Neural cell (in vitro differentiated cells): ENCODE results near the gene SLC30A9. TPM values are rescaled to one million over a fixed set of nuclear protein-coding genes. Genes with fewer than 3 reads are reported as not detected.

ENCODE experiments used
- H2AFZ ChIP-seq: fragments of 200-600, 300-800 bp; sonication (generic), shearing (Covaris generic); 2 replicates; pipeline ENCODE4 v1.6.0; 2014; ENCODE audit warnings: low read depth, mild to moderate bottlenecking, antibody characterized with exemption, low read length, moderate library complexity
- H3F3A ChIP-seq: fragments of 200-600 bp; shearing (Covaris generic); 2 replicates; pipeline ENCODE4 v1.6.1; 2016; ENCODE audit warnings: mild to moderate bottlenecking, moderate library complexity, mixed read lengths, antibody characterized with exemption, low read length; ENCODE audit not compliant: insufficient read depth, poor library complexity, severe bottlenecking
- H3K27ac ChIP-seq: fragments of 200-600, 300-800 bp; sonication (generic), shearing (Covaris generic); 2 replicates; pipeline ENCODE4 v1.5.1; 2014; ENCODE audit warnings: mild to moderate bottlenecking, low read length, moderate library complexity
- H3K27me3 ChIP-seq: fragments of 300-800, 200-600 bp; sonication (generic), shearing (Covaris generic); 2 replicates; pipeline ENCODE4 v1.6.0; 2014; ENCODE audit warnings: mild to moderate bottlenecking, low read depth, low read length, moderate library complexity; ENCODE audit not compliant: insufficient read depth
- H3K36me3 ChIP-seq: fragments of 300-800, 200-600 bp; sonication (generic), shearing (Covaris generic); 2 replicates; pipeline ENCODE4 v1.5.1; 2014; ENCODE audit warnings: mild to moderate bottlenecking, antibody characterized with exemption, low read length, moderate library complexity; ENCODE audit not compliant: insufficient read depth
- H3K4me2 ChIP-seq: fragments of 300-800, 200-600 bp; sonication (generic), shearing (Covaris generic); 2 replicates; pipeline ENCODE4 v1.6.0; 2014; ENCODE audit warnings: mild to moderate bottlenecking, low read length
- H3K4me3 ChIP-seq: fragments of 300-800, 200-600 bp; sonication (generic), shearing (Covaris generic); 2 replicates; pipeline ENCODE4 v1.5.1; 2014; ENCODE audit warnings: mild to moderate bottlenecking, low read length, moderate library complexity
- H3K79me2 ChIP-seq: fragments of 200-600 bp; shearing (Covaris generic); replicated peaks from 2 replicates; pipeline ENCODE4 v1.6.0; 2014; ENCODE audit warnings: mild to moderate bottlenecking, low read length, moderate library complexity; ENCODE audit not compliant: insufficient read depth
- H3K9ac ChIP-seq: fragments of 300-800, 200-600 bp; sonication (generic), shearing (Covaris generic); 2 replicates; pipeline ENCODE4 v1.6.1; 2016; ENCODE audit warnings: mild to moderate bottlenecking, low read length, mixed read lengths
- H3K9me2 ChIP-seq: fragments of 200-600 bp; shearing (Covaris generic); 2 replicates; pipeline ENCODE4 v1.6.1; 2016; ENCODE audit warnings: mild to moderate bottlenecking, low read length, mixed read lengths; ENCODE audit not compliant: insufficient read depth
- H3K9me3 ChIP-seq: fragments of 200-600, 300-800 bp; sonication (generic), shearing (Covaris generic); 2 replicates; pipeline ENCODE4 v1.6.1; 2016; ENCODE audit warnings: mild to moderate bottlenecking, mixed run types, low read length, moderate library complexity, mixed read lengths
- H4K20me1 ChIP-seq: fragments of 200-600 bp; shearing (Covaris generic); 2 replicates; pipeline ENCODE4 v1.6.1; 2016; ENCODE audit warnings: mild to moderate bottlenecking, mixed run types; ENCODE audit not compliant: insufficient read depth
- CTCF ChIP-seq: fragments of 450-650 bp; IDR thresholded peaks from 2 replicates; pipeline ENCODE4 v1.5.1; 2014; ENCODE audit warnings: antibody characterized with exemption, mild to moderate bottlenecking, moderate library complexity; ENCODE audit not compliant: poor library complexity, severe bottlenecking
- EP300 ChIP-seq: fragments of 450-650 bp; conservative IDR thresholded peaks from 2 replicates; pipeline ENCODE4 v1.6.1; 2014; ENCODE audit warnings: antibody characterized with exemption, mild to moderate bottlenecking, moderate library complexity; ENCODE audit not compliant: poor library complexity, severe bottlenecking
- EZH2 ChIP-seq: fragments of 200-600, 300-800 bp; shearing (Covaris generic), sonication (generic); IDR thresholded peaks from 2 replicates; pipeline ENCODE4 v1.6.1; 2014; ENCODE audit warnings: antibody characterized with exemption, low read length, borderline replicate concordance, mild to moderate bottlenecking; ENCODE audit not compliant: insufficient read depth, poor library complexity, severe bottlenecking
- MXI1 ChIP-seq: fragments of 450-650 bp; conservative IDR thresholded peaks from 2 replicates; pipeline ENCODE4 v1.6.1; 2014; ENCODE audit warnings: antibody characterized with exemption, mild to moderate bottlenecking; ENCODE audit not compliant: poor library complexity, severe bottlenecking
- POLR2AphosphoS5 ChIP-seq: IDR thresholded peaks from 2 replicates; pipeline ENCODE4 v1.6.1; 2012
- RAD21 ChIP-seq: fragments of 450-650 bp; conservative IDR thresholded peaks from 2 replicates; pipeline ENCODE4 v1.6.1; 2014; ENCODE audit warnings: antibody characterized with exemption, mild to moderate bottlenecking, moderate library complexity
- SMC3 ChIP-seq: fragments of 450-650 bp; conservative IDR thresholded peaks from 2 replicates; pipeline ENCODE4 v1.6.1; 2014; ENCODE audit warnings: antibody characterized with exemption, mild to moderate bottlenecking, moderate library complexity; ENCODE audit not compliant: poor library complexity
- TAF1 ChIP-seq: IDR thresholded peaks from 2 replicates; pipeline ENCODE4 v1.6.1; 2012; ENCODE audit warnings: low read depth
- polyA plus RNA-seq: library from polyadenylated mRNA; depleted of rRNA; stranded (reverse); fragments of >200 nt; gene quantifications from 2 replicates; pipeline ENCODE4 v1.2.3, GENCODE V29; 2014
- TF ChIP-seq, protein P1 (sequence below): IDR thresholded peaks from 2 replicates; pipeline ENCODE4 v1.6.1; 2012; ENCODE audit warnings: borderline replicate concordance

SLC30A9 gene
- polyA plus RNA-seq, 1 donor from 2014 or later: 109 TPM

DNA sequence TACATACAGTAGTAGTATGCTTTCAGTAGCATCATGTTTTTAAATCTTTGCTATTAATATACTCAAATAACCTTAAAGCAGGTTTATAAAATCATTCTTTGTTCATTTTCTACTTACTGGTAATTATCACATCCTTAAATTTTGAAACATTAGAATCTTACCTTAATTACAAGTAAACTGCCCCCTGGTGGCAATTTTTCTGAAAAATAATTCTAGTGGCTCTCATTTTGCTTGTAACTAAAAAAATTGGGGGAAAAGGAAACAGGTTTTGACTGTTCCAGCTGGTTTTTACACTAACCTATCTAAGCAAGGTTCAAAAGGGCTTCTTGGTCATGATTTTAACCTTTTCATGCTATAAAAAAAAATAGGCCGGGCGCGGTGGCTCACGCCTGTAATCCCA lies 27.2 kb upstream of the SLC30A9 start:
- Histone ChIP-seq H3K4me3 (no peak overlapping the region), H3K9me2 (no peaks in the 10 kb centered on the region), H3K9ac (no peak overlapping the region), H3K27ac (no peak overlapping the region), H3K36me3 (no peaks in the 10 kb centered on the region), H3K9me3 (no peaks in the 10 kb centered on the region), H3K27me3 (no peaks in the 10 kb centered on the region), H3F3A (no peaks in the 10 kb centered on the region), H2AFZ (no peak overlapping the region), H3K4me2 (no peak overlapping the region), H4K20me1 (no peaks in the 10 kb centered on the region), H3K79me2 (no peaks in the 10 kb centered on the region)
- TF ChIP-seq RAD21: no peak
- TF ChIP-seq CTCF: peak; percentile 27
- TF ChIP-seq TAF1: no peak
- TF ChIP-seq EZH2: no peak

- TF ChIP-seq RAD21 (no peak), MXI1 (no peak), TAF1 (no peak), SMC3 (no peak), POLR2AphosphoS5 (no peak), CTCF (no peak), EZH2 (no peak), EP300 (no peak)
- TF ChIP-seq, protein P1, sequence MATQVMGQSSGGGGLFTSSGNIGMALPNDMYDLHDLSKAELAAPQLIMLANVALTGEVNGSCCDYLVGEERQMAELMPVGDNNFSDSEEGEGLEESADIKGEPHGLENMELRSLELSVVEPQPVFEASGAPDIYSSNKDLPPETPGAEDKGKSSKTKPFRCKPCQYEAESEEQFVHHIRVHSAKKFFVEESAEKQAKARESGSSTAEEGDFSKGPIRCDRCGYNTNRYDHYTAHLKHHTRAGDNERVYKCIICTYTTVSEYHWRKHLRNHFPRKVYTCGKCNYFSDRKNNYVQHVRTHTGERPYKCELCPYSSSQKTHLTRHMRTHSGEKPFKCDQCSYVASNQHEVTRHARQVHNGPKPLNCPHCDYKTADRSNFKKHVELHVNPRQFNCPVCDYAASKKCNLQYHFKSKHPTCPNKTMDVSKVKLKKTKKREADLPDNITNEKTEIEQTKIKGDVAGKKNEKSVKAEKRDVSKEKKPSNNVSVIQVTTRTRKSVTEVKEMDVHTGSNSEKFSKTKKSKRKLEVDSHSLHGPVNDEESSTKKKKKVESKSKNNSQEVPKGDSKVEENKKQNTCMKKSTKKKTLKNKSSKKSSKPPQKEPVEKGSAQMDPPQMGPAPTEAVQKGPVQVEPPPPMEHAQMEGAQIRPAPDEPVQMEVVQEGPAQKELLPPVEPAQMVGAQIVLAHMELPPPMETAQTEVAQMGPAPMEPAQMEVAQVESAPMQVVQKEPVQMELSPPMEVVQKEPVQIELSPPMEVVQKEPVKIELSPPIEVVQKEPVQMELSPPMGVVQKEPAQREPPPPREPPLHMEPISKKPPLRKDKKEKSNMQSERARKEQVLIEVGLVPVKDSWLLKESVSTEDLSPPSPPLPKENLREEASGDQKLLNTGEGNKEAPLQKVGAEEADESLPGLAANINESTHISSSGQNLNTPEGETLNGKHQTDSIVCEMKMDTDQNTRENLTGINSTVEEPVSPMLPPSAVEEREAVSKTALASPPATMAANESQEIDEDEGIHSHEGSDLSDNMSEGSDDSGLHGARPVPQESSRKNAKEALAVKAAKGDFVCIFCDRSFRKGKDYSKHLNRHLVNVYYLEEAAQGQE: no peak
- Histone ChIP-seq H3K27me3 (no peaks in the 10 kb centered on the region), H3K4me2 (no peak overlapping the region), H3K9me3 (peaks cover 6% of the 10 kb centered on the region), H4K20me1 (no peaks in the 10 kb centered on the region), H2AFZ (no peak overlapping the region), H3K79me2 (no peaks in the 10 kb centered on the region), H3K27ac (no peak overlapping the region), H3K9ac (no peak overlapping the region), H3F3A (no peaks in the 10 kb centered on the region), H3K9me2 (no peaks in the 10 kb centered on the region), H3K36me3 (no peaks in the 10 kb centered on the region), H3K4me3 (no peak overlapping the region)
Observed at GRCh38 chr4:41964401-41964800, 25.9 kb upstream of the SLC30A9 start.
